NCI-H460 (cell line): ENCODE measurements around the gene SULT1A2. TPM values are rescaled to one million over a fixed set of nuclear protein-coding genes. Genes with fewer than 3 reads are reported as not detected.
A peak's percentile ranks its signal among the peaks of the same experiment; 100 is the strongest.
"Not testable (repeated sequence)": the region's sequence is repeated elsewhere in the genome, so short reads cannot be mapped to it uniquely, and the experiment has no call there.

Experiments
- DNase-seq: peaks from one replicate; pipeline ENCODE4 v3.0.0-alpha.2; 2016; ENCODE audit warnings: low read depth; ENCODE audit errors: extremely low read depth
- polyA plus RNA-seq: library from polyadenylated mRNA; depleted of rRNA; stranded (reverse); fragments of >200 nt; gene quantifications from 2 replicates; pipeline ENCODE4 v1.2.3, GENCODE V29; 2014; cell fraction: nucleus; rRNA removed
- total RNA-seq: library from RNA; depleted of rRNA; stranded (reverse); fragments of >200 nt; shearing (Covaris generic); gene quantifications from 2 replicates; pipeline ENCODE4 v1.2.3, GENCODE V29; 2014; rRNA removed

The SULT1A2 gene
- 0.29 and 0.67 TPM in 2 replicates for total RNA-seq
- polyA plus RNA-seq, result 5.2 and 6.1 TPM in 2 replicates

- DNase-seq, result no peak
These were observed at the start of gene SULT1A2 for GRCh38 chr16:28596840-28597691. SULT1A2 (minus strand) TSS chr16:28597050; CDS start chr16:28595930, 1,120 bp downstream.

DNA sequence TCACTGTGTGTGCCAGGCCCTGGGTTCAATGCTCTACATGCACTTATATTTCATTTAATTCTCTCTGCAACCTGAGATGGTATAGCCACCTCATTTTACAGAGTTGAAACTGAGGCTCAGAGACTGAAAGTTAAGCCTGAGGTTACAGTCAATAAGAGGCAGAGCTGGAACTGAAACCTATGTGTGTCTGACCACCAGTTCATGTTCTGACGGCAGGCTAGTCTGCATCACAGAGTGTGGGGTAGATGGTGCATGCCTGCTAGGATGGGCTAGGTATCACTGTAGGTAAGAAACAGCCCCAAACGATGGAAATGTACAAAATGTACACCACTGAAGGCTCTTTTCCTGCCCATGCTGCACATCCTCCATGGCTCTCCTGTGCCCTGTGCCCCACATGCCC, 43.1 kb upstream of the SULT1A2 start:
- DNase-seq, result not testable (repeated sequence)

DNA sequence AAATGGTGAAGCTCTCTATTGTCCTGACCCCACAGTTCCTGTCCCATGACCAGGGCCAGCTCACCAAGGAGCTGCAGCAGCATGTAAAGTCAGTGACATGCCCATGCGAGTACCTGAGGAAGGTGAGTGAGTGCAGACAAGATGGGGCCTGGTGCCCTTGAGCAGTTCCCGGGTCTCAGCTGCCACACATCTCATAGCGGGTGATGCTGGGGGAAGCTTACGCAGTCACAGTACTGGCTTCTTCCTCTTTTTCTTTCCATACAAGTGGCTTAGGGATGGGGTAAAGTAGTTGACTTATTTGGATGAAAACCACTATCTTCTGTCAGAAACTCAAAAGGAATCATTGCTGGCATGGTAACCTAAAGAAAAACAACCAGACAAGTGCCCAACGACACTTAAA, 41.5 kb upstream of the SULT1A2 start:
- not testable (repeated sequence) for DNase-seq

DNA sequence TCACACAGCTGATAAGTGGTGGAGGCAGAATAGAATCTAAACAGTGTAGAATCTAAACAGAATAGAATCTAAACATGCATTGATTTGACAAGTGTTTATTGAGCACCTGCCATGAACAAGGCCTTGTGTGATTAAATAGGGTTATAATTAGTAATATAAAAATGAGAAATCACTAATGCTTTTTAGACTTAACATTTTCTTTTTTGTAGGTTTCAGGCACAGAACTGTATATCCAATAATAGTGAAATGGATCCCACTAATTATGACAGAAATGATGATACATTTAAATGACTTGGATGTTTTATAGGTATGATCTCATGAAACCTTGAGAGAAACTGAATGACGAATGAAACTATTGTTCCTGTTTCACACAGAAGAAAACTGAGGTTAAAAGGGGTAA, 40.9 kb upstream of the SULT1A2 start, which contains the start of gene NPIPB8:
TSS of gene NPIPB8 (plus strand) at position 301 of the 400 bp plus-strand sequence. CDS start 296 bp downstream, outside the sequence.
- DNase-seq, result not testable (repeated sequence)

DNA sequence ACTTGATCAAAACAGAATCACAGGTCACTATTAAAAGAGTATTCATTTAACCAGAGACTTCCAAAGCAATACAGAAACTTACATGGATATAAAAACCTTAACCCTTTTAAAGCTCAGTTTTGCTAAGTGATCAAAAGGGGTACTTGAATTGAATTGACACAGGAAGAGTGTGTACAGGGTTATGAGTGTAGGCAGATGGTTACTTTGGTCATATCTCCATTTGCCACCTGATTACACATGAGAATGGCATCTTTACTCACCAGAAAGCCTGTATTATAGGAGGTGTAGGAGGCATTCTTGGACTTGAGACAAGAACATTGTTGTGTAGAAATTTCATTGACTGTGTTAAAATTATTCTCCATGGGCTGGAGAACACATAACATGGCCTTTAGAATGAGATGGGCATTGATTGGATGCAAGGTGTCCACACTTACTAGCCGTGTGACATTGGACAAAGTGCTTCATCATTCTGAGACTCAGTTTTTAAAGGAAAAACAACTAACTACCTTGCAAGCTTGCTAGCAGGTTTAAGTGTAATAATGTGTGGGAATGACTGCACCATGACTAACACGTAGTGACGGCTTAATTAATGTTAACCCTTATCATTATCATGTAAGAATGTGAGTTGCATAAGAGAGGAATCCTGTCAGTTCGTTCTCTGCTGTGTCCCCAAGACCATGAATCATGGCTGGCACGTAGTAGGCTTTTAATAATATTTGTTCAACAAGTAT, 39.4 kb upstream of the SULT1A2 start:
- DNase-seq, result peak; percentile 80

DNA sequence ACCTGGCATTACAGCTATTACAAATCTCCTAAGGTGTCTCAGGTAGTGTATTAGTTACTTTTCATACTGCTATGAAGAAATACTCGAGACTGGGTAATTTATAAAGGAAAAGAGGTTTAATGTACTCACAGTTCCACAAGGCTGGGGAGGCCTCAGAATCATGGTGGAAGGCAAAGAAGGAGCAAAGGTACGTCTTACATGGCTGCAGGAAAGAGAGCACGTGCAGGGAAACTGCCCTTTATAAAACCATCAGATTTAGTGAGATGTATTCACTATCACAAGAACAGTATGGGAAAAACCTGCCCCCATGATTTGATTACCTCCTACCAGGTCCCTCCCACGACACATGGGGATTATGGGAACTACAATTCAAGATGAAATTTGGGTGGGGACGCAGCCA, 34.1 kb upstream of the SULT1A2 start:
- not testable (repeated sequence) for DNase-seq

DNA sequence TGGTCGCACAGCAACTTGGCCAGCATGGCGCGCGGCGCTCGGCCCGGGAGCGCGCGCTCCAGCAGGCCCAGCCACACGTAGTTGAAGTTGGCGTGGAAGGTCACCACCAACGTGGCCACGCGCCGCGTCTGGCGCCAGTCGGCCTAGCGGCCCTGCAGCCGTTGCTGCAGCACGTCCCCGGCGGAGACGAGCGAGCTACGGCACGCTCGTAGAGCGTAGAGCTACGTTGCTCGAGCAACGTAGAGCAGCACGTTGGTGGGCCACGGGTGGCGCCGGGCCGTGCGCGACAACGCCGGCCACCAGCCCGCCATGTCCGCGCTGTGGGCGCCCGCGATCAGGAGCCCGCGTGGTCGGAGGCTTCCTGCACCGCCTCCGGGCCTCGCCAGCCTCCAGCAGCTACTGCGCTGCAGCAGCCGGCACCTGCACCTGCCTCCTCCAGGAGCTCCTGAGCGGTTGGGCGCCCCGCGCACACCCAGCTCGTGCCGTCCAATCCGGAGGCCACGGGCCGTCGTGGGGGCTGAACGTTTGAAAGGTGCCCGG, 26.4 kb upstream of the SULT1A2 start:
- DNase-seq, result no peak

DNA sequence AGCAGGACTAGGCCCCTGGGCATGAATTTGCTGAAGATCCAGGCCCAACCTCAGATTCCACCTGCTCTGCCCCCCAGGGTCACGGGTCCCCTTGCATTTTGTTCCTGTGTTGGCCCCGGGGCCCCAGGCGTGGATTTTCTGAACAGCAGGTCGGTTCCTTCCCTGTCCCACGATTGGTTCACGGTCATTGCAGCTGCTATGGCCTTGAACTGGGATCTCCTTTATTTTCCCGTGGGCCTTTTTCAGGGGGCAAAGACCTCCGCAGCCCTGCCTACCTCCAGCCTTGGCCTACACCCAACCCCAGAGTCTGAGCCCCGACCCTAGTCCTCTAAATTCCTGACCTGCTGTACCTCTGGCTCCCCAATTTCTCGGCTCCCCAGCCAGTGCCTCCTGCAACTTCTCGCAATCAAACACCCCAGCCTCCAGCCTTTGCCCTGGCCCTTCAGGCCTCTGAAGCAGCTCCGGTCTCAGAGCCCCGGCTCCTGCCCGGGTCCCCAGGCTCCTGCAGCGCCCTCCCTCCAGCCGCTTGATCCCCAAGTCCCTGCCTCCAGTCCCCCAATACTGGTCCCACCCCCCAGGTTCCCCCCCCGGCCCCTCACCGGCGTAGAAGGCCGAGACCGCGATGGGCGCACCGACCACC, 25.8 kb upstream of the SULT1A2 start:
- DNase-seq, result not testable (repeated sequence)

DNA sequence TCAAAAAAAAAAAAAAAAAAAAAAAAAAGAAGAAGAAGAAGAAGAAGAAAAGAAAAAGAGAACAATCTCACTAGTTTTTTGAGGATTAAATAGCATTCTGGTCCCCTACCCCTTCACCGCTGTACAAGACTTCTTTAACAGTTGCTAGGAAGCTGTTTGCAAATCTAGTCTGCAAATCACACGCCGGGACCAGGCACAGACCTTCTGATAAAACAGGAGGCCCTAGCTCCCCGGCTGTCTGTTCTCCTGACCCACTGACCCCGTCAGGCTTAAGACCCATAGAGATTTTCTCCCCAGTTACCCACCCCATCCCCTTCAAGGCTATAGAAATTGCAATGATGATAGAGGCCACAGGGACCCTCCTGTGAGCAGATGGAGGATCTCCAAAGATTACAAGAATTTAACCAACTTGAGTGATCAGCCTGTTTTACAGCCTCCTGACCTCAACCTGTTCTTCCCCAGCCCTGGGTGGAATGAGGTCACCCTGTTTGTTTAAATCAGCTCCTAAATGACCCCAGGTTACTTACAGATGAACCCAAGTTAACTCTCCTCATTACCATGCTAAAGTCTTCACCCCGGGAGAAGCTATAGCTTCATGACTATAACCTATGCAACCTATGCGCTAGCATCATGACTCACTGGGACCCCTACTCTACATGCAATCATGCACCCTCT, 24.8 kb upstream of the SULT1A2 start:
- no peak for DNase-seq

DNA sequence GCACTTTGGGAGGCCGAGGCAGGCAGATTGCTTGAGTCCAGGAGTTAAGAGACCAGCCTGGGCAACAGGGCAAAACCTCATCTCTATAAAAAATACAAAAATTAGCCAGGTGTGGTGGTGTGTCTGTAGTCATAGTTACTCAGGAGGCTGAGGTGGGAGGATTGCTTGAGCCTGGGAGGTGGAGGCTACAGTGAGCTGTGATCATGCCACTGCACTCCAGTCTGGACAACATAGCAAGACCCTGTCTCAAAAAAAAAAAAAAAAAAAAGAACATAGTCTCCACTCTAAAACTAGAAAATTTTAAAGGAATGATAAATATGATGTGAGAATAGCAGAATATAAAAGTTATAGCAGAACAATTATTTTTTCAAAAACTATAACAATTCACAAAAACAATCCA, 23.5 kb upstream of the SULT1A2 start:
- DNase-seq, result not testable (repeated sequence)

GRCh38 chr16:28617874-28618273, 21.0 kb upstream of the SULT1A2 start:
- no peak for DNase-seq

DNA sequence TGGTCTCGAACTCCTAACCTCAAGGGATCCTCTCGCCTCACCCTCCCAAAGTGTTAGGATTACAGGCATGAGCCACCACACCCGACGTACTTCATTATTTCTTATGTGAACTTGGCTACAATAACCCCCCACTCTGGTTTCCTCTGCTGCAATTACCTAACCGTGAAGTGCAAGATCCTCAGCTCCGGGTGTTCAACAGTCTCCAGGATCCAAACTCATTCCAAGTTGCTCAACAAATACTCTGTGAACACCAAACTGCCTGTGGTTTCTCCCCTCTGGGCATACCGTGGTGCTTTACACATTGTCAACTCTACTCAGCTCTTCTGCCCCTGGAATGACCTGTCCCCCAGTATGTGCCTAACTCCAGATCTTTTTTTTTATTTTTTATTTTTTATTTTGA, 19.8 kb upstream of the SULT1A2 start:
- DNase-seq, result no peak

GRCh38 chr16:28616224-28616577, 19.4 kb upstream of the SULT1A2 start:
- DNase-seq, result not testable (repeated sequence)

GRCh38 chr16:28615486-28616223, 18.8 kb upstream of the SULT1A2 start:
- DNase-seq, result peak; percentile 35

- DNase-seq, result not testable (repeated sequence)
These were observed 17.7 kb upstream of the SULT1A2 start for GRCh38 chr16:28614561-28614960.

- DNase-seq, result not testable (repeated sequence)
These were observed 17.1 kb upstream of the SULT1A2 start for GRCh38 chr16:28613912-28614311.

DNA sequence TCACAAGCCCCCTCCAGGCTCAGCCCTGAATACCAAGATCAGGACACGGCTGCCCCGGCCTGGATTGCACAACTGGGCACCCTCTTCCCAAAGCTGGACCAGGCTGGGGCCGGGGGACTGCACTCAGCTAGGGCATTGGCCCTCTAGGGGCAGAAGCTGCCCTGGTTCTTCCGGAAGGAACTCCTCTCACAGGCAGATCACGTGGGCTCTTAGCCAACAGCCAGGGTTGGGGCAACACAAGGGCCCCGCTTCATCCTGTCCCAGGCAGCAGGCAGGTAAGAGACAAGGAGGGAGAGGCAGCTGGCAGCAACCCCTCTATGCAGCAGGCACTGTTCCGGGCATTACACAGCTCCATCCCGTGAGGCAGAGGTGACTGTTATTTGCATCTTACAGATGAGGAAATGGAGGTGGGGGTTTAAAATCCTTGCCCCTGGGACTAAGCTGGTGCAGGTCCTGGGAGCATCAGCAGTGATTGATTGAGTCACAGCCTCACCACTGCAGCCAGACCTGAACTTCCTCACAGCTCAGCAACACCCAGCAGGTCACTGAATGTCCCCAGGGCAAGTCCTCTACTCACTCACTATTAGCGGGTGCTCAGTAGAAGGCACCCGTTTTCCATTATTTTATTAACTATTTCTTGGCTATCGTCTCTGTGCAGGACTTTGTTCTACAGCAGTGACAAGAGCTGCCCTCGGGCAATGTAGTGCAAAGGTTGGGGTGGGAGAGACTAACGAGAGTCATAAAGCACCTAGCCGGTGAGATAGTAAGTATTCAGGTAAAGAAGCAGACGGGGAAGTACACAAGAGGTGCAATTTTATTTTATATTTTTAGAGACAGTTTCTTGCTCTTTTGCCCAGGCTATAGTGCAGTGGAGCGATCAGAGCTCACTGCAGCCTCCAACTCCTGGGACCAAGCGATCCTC, 15.8 kb upstream of the SULT1A2 start:
- DNase-seq, result not testable (repeated sequence)

DNA sequence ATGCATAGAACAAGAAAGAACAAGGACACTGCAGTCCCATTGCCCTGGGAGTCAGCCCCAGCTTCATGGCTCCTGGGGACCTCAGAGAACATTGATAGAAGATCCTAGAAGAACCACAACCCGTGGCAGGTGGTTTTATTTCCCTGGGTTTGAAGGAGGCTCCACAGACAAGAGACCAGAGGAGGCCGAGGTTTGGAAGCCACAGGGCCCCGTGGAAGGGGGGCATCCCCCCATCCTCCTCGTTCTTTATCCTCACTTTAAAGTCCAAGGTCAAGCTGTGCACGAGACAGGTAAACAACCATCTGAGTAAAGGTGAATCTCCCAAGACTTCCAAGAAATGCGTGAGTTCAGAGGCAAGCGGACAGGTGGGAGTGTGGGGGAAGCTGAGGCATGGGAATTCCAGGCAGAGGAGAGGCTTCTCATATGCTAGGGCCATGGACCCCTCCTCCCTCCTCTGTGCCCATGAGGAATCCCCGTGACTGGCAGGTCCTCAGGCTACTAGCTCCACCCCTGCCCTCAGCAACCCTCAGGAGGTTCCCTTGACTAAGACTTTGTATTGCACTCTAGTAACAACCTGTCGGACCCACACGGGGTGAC, 13.8 kb upstream of the SULT1A2 start:
- DNase-seq, result no peak
